Uterus (tissue), 3 donors: Measurements from ENCODE around the gene LASP1NB.

Experiments used
- DNase-seq, 2 donors: peaks; one replicate each; pipeline ENCODE4 v3.0.0-alpha.2; 2019 to 2020
- H3K27ac ChIP-seq, 2 donors: fragments of 200-600 bp; sonication (generic); 1 replicate in 1 of 2; 2 replicates in 1 of 2; pipeline ENCODE4 v1.5.1; 2016 to 2018
- H3K27me3 ChIP-seq, 2 donors: fragments of 200-600 bp; sonication (generic); one replicate each; pipeline ENCODE4 v1.5.1; 2018 to 2019; ENCODE audit warnings: control low read depth in 1 of 2
- H3K36me3 ChIP-seq, 2 donors: fragments of 200-600 bp; sonication (generic); one replicate each; pipeline ENCODE4 v1.5.1; 2019; ENCODE audit warnings: control low read depth in 1 of 2
- H3K4me1 ChIP-seq, 2 donors: fragments of 200-600 bp; sonication (generic); one replicate each; pipeline ENCODE4 v1.5.1; 2018 to 2019; ENCODE audit warnings: control low read depth in 1 of 2
- H3K4me3 ChIP-seq, 2 donors: fragments of 200-600 bp; sonication (generic); 1 replicate in 1 of 2; 2 replicates in 1 of 2; pipeline ENCODE4 v1.5.1; 2018 to 2019; ENCODE audit warnings: mild to moderate bottlenecking in 1 of 2
- H3K9me3 ChIP-seq, 2 donors: fragments of 200-600 bp; sonication (generic); one replicate each; pipeline ENCODE4 v1.5.1; 2019; ENCODE audit warnings: control low read depth in 1 of 2
- CTCF ChIP-seq, 4 experiments: fragments of 200-600 bp in 2 of 4; fragments of 450-650 bp in 2 of 4; sonication (generic) in 2 of 4; IDR thresholded peaks; one replicate each; pipeline ENCODE4 v1.5.1; 2016 to 2019; ENCODE audit warnings: antibody characterized with exemption in 4 of 4, mild to moderate bottlenecking in 2 of 4, moderate library complexity in 1 of 4
- POLR2A ChIP-seq, 2 donors: fragments of 450-650 bp; IDR thresholded peaks; one replicate each; pipeline ENCODE4 v1.6.1; 2016; ENCODE audit warnings: antibody characterized with exemption in 2 of 2, mild to moderate bottlenecking in 1 of 2, moderate library complexity in 1 of 2
- intact Hi-C: fragments of 100-400 bp; cut with DNase I; formaldehyde crosslinking; loops from one replicate; pipeline ENCODE4 v1.15.1; 2023; ENCODE audit warnings: low total_unique reads
- donor health status: DM: yes; HTN: yes; CAD: no.

LASP1NB gene

GRCh38 chr17:38893113-38893512 lies 32.3 kb upstream of the LASP1NB start:
- no peak for DNase-seq
- Histone ChIP-seq H3K4me1 (peaks cover 3 to 23% of the 10 kb centered on the region in 2 donors), H3K27me3 (no peaks in the 10 kb centered on the region), H3K27ac (peak overlapping the region; percentile 44 to 49), H3K36me3 (no peaks in the 10 kb centered on the region), H3K4me3 (no peak overlapping the region), H3K9me3 (no peaks in the 10 kb centered on the region)
- intact Hi-C loops: no loop called here
- no peak for TF ChIP-seq CTCF (IDR thresholded peaks at IDR 0.05)
- TF ChIP-seq POLR2A (IDR thresholded peaks at IDR 0.05): no peak

- TF ChIP-seq CTCF (IDR thresholded peaks at IDR 0.05) (no peak), POLR2A (IDR thresholded peaks at IDR 0.05) (no peak)
- no peaks in the 10 kb centered on the region for H3K9me3 ChIP-seq
- no peak overlapping the region for H3K4me3 ChIP-seq
- peaks cover 6 to 27% of the 10 kb centered on the region in 2 donors for H3K4me1 ChIP-seq
- no peaks in the 10 kb centered on the region for H3K27me3 ChIP-seq
- intact Hi-C loops: no loop called here
- H3K36me3 ChIP-seq: no peaks in the 10 kb centered on the region
- DNase-seq: no peak
- H3K27ac ChIP-seq: peak overlapping the region; percentile 44 to 49
Measured at GRCh38 chr17:38893607-38894006, 31.8 kb upstream of the LASP1NB start.

GRCh38 chr17:38894276-38894675 lies 31.1 kb upstream of the LASP1NB start:
- Histone ChIP-seq H3K4me1 (peaks cover 8 to 33% of the 10 kb centered on the region in 2 donors), H3K9me3 (no peaks in the 10 kb centered on the region), H3K4me3 (no peak overlapping the region), H3K36me3 (no peaks in the 10 kb centered on the region), H3K27ac (peak overlapping the region; percentile 44 to 49), H3K27me3 (no peaks in the 10 kb centered on the region)
- intact Hi-C loops: no loop called here
- TF ChIP-seq POLR2A (IDR thresholded peaks at IDR 0.05) (no peak), CTCF (IDR thresholded peaks at IDR 0.05) (no peak)
- no peak for DNase-seq

- Histone ChIP-seq H3K27ac (peak overlapping the region; percentile 56 to 61), H3K4me1 (peaks cover 8 to 44% of the 10 kb centered on the region in 2 donors)
- intact Hi-C loops: no loop called here
Measured at GRCh38 chr17:38896346-38896954, 29.0 kb upstream of the LASP1NB start.

More at GRCh38 chr17:38896346-38896954, 29.0 kb upstream of the LASP1NB start:
- no peaks in the 10 kb centered on the region for H3K27me3 ChIP-seq
- H3K36me3 ChIP-seq: no peaks in the 10 kb centered on the region
- H3K9me3 ChIP-seq: no peaks in the 10 kb centered on the region
- no peak for DNase-seq
- no peak overlapping the region for H3K4me3 ChIP-seq
- TF ChIP-seq CTCF (IDR thresholded peaks at IDR 0.05) (no peak), POLR2A (IDR thresholded peaks at IDR 0.05) (no peak)
